ENCODE data around the gene CRACR2B.

The CRACR2B gene

DNA sequence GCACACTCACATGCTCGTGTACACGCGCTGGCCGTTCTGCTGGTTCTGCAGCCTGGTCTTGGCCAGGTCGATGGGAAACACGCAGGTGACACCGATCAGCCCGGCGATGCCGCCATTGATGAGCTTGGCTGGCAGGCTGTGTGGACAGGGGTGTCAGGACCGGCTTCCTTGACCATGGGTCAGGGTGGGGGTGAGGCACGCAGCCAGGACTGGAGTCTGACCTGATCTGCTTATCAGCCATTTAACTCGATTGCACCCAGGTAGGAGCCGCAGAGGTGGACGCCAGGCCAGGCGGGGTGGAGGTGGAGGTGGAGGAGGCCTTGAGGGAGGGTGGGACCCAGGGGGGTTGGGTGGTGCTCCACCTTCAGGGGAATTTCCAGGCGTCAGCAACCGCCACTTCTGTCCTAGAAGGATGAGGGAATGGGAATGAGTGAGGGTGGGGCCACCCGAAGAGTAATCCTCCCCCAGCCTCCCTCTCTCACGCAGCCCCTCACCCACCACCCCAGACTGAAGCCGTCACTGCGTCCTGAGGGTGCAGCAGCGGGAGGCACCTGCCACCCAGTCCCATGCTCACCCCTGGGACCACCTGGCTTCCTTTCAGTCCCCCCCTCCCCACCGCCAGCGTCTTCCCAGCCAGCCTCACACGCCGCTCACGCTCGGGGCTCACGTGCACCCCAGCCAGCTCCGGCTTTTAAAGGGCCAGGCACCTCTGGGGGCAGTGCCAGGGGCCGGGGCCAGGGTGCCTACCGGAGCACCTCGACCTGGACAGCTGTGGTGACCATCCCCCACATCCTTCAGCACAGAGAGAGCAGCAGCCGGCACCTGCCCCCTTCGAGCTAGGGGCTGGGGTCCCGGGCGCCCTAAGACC is 32.7 kb upstream of the CRACR2B start:
- DNase-seq: no peak

DNA sequence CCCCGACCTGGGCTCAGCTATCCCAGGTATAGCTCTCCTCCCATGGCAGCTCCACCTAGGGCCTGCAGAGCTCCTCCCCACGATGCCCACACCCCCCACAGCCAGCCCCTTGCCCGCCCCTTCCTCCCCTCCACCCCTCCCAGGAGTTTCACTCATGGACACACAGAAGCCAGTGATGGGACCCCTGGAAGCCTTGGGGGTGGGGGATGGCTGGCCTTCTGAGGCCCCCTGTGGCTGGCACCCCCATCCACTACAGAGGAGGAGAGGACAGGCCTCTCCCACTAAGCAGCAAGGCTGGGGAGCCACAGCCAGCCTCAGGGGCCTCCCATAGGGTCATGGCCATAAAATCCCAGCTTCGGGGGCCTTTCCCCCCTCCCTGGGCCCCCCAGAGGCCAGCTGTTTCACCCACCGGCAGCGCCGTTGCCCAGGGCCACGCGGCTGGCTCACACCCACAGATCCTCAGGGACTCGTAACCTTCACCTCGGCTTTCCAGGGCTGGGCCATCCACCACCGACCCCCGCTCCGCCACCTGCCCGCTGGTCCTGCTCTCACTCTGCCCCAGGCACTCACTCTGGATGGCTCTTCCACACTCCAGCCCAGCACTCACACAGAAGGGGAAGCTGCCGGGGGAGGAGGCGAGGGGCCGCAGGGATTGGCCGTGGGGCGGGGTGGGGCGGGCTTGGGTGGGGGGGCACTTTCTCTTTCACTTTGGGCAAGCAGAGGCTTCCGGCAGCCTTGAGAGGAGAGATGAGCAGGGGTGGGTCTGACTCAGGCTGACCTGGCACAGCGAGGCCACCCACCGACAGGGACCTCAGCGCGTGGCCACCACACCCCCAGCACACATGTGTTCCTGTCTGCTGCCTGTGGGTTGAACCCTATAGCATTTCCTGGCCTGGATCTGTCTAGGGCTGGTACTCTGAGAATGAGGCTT is 31.8 kb upstream of the CRACR2B start:
- DNase-seq: peak; percentile 91

GRCh38 chr11:796565-797295 is 31.0 kb upstream of the CRACR2B start:
- no peak for DNase-seq

DNA sequence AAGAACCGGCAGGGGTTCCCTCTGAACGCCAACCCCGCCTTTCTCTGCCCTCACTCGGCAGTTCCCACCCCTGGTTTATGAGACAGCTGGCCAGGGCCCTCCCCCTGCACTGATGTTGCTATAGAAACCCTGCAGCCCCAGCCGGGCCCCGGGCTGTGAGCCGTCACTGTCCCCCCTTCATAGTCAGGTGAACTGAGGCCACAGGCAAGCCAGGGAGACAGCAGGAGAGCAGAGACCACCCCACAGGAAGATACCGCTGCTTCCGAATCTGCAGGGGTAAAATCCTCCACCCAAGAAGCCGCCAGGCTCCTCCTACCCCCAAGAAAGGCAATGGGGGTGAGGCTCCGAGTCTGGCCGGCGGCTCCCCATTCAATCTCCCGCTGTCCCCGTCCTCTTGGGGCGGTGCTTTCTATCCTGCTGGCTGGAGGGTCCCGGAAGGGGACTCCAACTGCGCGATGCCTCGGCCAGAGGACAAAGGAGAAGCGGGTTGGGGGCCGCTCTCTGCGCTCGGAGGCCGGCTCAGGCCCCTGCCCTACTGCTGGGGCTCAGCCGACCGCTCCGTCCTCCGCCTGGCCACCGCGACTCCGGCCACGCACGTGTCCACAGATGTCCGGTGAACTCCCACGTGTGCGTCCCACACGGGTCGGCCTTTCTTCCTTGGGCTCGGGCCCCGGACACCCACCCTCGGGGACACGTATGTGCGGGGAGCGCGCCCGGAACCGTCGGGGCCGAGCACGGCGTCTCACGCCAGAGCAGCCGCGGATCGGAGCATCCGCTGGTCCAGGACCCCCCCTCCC is 30.2 kb upstream of the CRACR2B start:
- peak; percentile 75 for DNase-seq

GRCh38 chr11:798093-798713 is 29.5 kb upstream of the CRACR2B start, which contains the start of gene SLC25A22:
Gene SLC25A22, minus strand, starts transcription at chr11:798281. Its CDS starts 3,275 bp downstream, at chr11:795006.
- peak; percentile 86 for DNase-seq

DNA sequence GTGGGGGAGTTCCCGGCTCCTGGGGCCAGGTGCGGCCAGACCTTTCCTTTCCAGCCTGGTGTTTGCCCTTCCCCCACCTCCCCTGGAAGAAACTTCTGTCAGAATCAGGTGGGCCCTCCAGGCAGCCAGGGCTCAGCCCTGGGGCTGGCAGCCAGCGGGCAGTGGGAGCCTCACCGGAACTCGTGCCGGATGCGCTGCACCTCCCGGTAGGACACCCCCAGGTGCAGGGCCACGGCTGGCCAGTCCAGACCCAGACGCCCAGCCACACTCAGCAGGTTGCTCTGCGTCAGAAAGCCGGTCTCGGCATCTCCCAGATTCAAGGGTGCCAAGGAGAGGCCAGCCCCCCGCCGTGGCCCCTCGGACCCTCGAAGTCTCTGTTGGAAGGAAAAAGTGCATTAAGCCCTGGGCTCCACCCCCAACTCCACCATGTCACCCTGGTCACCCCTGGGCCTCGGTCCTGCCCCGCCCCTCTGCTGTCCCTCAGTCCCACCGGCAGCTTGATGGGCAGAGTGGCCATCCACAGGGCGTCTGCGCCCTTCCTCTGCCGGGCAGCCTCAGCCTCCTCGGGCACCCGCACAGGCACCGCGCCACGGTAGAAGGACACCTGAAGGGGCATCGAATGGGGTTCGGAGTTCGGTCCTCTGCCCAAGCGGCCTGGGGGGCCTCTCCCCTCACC is 27.9 kb upstream of the CRACR2B start:
- no peak for DNase-seq

DNA sequence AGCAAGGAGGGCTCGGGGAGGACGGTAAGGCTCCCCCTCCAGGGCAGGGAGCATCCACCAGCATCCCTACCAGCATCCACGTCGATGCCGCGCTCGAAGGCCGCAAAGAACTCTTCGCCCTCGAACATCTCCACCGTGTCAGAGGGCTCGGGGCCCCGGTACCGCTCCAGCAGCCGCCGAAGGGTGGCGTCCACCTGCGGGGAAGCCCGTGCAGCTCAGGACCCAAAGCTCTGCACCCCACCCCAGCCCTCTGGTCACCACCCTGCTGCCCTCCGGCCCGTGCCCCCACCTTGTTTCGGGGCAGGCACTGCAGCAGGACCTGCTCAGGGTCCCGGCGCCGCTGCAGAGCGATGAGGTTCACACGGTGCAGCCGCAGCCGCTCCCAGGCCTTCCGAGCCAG is 27.2 kb upstream of the CRACR2B start:
- no peak for DNase-seq

DNA sequence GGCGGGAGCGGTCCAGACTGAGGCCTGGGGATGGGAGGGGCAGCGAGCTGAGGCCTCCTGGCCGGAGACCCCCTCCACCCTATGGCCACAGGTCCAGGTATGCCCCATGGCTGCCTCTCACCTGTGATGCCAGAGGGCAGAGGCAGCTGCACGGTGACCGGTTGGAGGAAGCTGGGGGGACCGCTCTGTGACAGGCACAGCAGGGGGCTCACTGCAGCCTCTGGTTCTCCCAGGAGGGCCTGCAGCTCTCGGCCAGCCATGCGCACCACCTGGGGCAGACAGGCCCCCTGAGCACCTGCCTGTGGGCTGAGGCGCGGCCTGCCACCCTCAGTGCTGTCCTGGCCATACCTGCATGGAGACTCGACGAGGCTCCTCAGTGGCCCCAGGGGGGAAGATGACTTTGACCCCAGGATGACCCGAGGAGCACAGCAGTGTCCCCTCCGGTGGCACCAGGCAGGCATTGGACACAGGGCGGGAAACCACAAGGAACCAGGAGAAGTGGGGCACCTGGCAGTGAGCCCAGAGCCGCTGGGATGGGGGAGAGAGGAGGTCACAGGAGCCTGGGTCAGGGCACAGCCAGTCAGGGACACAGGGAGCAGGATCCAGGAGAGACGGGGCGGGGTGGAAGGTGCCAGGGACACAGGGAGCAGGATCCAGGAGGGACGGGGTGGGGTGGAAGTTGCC is 26.5 kb upstream of the CRACR2B start:
- DNase-seq: no peak

- no peak for DNase-seq
Measured at GRCh38 chr11:802018-802617, 25.6 kb upstream of the CRACR2B start.

DNA sequence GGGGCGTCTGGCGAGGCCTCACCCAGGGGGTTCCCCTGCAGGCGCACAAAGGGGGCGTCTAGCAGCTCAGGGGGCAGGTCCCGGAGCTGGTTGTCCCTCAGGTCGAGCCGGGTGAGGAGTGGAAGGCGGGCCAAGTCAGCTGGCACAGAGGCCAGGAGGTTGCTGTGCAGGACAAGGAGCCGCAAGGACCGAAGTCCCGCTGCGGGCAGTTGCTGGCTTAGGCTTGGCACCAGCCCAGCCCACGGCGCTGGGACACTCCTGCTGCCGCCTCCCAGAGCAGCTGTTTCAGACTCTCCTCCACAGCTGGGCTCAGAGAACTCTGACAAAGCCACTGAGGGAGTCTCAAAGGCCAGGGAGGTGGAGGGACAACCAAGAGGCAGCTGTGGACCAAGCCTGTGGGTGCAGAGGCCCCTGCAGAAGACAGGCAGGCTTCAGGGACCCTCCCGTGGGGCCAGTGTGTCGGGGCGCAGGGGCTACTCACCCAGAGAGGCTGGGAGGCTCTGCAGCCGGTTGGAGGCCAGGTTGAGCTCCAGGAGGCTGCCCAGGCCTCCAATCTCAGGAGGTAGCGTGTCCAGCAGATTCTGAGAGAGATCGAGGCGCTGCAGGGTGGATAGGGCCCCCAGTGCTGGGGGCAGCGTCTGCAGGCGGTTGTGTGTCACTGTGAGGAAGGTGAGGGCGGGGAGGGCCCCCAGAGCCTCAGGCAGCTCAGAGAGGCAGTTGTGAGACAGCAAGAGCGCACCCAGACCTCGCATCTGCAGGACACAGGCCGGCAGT is 24.8 kb upstream of the CRACR2B start:
- DNase-seq: no peak

- no peak for DNase-seq
Measured at GRCh38 chr11:803467-803742, 24.3 kb upstream of the CRACR2B start.

- DNase-seq: no peak
Measured at GRCh38 chr11:803770-804598, 23.7 kb upstream of the CRACR2B start.

DNA sequence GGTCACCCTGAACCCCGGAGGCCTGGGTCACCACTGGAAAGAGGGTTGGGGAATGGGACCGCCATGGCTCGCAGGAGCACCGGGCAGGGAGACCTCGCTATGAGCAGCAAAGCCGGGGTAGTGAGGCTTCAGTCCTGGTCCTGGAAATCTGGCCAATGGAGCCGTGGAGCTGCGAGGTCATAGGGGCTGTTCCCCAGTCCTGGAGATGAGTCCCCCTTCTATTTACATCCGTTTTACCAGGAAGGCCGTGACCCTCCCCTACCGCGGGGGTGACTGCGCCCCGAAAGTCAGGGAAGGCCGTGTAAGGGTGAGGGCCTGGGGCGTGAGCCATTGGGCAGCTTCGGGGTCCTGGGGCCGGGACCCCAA is 23.1 kb upstream of the CRACR2B start:
- DNase-seq: no peak

GRCh38 chr11:808427-809286 is 19.1 kb upstream of the CRACR2B start:
- peak; percentile 30 for DNase-seq

DNA sequence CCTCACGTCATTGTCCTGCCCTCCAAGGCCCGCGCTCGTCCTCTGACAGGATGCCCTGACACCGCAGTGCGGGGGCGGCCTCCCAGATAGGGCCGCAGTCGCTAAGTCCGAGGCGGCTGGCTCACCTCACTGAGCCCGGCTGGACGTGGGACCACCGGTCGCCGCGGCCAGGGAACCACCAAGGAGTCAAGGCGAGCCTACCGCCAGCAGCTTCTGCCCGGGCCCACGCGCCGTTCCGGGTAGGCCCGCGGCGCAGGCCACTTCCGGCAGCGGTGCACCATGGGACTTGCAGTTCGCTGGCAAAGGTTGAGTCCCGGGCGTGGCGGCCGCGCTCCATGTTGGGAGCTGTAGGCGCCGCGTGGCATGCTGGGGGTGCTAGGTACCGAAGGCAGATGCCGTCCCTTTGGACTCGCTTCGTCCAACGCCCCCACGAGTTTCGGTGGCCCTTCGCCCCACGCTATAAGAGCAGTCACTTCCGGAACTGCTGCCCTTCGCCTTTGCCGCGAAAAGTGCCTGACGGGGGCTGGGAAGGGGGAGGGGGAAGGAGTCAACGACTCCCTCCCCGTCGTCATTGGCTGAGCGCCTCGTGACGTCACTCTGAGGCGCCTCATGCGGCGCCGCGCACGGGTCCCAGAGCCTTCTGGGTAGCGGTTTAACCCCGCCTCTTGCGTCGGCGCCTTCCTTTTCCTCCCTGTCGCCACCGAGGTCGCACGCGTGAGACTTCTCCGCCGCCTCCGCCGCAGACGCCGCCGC is 18.3 kb upstream of the CRACR2B start, which contains the start of gene RPLP2:
Gene RPLP2 (plus strand): TSS at position 681 of the 753 bp plus-strand sequence. CDS start 268 bp downstream, outside the sequence.
- DNase-seq: peak; percentile 97

DNA sequence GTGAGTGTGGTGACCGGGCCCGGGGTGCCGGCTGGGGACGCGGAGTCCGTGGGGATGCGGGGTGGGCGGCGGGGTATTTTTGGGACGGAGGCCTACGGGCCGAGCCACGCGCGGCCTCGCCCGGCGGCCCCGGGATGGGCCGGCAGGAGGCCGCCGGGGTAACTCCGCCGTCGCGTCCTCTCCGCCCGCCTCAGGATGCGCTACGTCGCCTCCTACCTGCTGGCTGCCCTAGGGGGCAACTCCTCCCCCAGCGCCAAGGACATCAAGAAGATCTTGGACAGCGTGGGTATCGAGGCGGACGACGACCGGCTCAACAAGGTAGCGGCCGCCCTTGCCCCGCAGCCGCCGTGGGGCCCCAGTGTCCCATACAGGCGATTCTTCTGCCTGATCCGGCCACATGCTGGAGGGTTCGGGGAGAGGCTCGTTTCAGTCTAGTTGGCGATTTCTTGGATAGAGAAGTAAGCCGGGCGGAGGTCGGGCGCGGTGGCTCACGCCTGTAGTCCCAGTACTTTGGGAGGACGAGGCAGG is 17.6 kb upstream of the CRACR2B start:
- no peak for DNase-seq

Data from CD4-positive, alpha-beta T cell treated with Interleukin-6 for 4 hours (primary cell).